Transverse colon (tissue), 4 donors: ENCODE measurements around the gene TENM4. TPM values are rescaled to one million over a fixed set of nuclear protein-coding genes. Genes with fewer than 3 reads are reported as not detected.

Experiments used
- DNase-seq: peaks from one replicate; pipeline ENCODE4 v3.0.0-alpha.2; 2019
- H3K27ac ChIP-seq, 4 donors: fragments of 200-600 bp; sonication (generic); 2 replicates each; pipeline ENCODE4 v1.5.1; 2016 to 2018; ENCODE audit warnings: inconsistent platforms in 4 of 4
- H3K27me3 ChIP-seq: fragments of 200-600 bp; sonication (generic); 2 replicates; pipeline ENCODE4 v1.5.1; 2017; ENCODE audit warnings: inconsistent platforms
- H3K36me3 ChIP-seq, 4 donors: fragments of 200-600 bp; sonication (generic); 2 replicates each; pipeline ENCODE4 v1.5.1; 2017 to 2019; ENCODE audit warnings: inconsistent platforms in 4 of 4
- H3K4me1 ChIP-seq, 4 donors: fragments of 200-600 bp; sonication (generic); 2 replicates each; pipeline ENCODE4 v1.5.1; 2017 to 2020; ENCODE audit warnings: inconsistent platforms in 4 of 4
- H3K4me3 ChIP-seq, 4 donors: fragments of 200-600 bp; sonication (generic); 1 replicate in 1 of 4; 2 replicates in 3 of 4; pipeline versions ENCODE4 v1.5.1 to v1.6.1; 2017 to 2019; ENCODE audit warnings: inconsistent platforms in 4 of 4
- H3K9me3 ChIP-seq, 2 donors: fragments of 200-600 bp; sonication (generic); 2 replicates each; pipeline ENCODE4 v1.5.1; 2017 to 2019; ENCODE audit warnings: inconsistent platforms in 2 of 2
- EP300 ChIP-seq: sonication (generic); formaldehyde crosslinking; IDR thresholded peaks from one replicate; pipeline ENCODE4 v1.6.1; 2017; ENCODE audit warnings: antibody characterized with exemption, low read depth
- POLR2A ChIP-seq: fragments of 450-650 bp; IDR thresholded peaks from one replicate; pipeline ENCODE4 v1.6.1; 2016; ENCODE audit warnings: antibody characterized with exemption, mild to moderate bottlenecking, moderate library complexity
- POLR2AphosphoS5 ChIP-seq, 3 donors: sonication (generic); formaldehyde crosslinking; IDR thresholded peaks; one replicate each; pipeline ENCODE4 v1.6.1; 2016; ENCODE audit warnings: antibody characterized with exemption in 3 of 3
- WGBS, 2 donors: methylation state at CpG; one replicate each; pipeline ENCODE4 v1.1.5; 2018; ENCODE audit warnings: low coverage in 1 of 2; 5-methylcytosine and 5-hydroxymethylcytosine counted together
- in situ Hi-C, 4 donors: fragments of 200-750 bp; cut with MboI; loops; one replicate each; pipeline versions ENCODE4 v1.15.0 to v1.15.1; 2017; ENCODE audit warnings: low sequenced_read_pairs in 3 of 4, low pct_ligation_motif_present in 1 of 4, low pct_unique_long_range_greater_than_20kb in 1 of 4
- intact Hi-C: fragments of 100-400 bp; cut with DNase I; formaldehyde crosslinking; loops from one replicate; pipeline ENCODE4 v1.15.1; 2023; ENCODE audit warnings: low total_unique reads
- total RNA-seq, 4 donors: library from RNA; depleted of rRNA; stranded (reverse); fragments of >200 nt; gene quantifications; one replicate each; pipeline ENCODE4 v1.1.0, GENCODE V29; 2016
- TF ChIP-seq, protein P1 (sequence below), 5 experiments: fragments of 200-600 bp in 3 of 5; fragments of 450-650 bp in 2 of 5; sonication (generic) in 3 of 5; IDR thresholded peaks; 1 replicate in 2 of 5; 2 replicates in 3 of 5; pipeline ENCODE4 v1.5.1; 2016 to 2017; ENCODE audit warnings: antibody characterized with exemption in 5 of 5, inconsistent platforms in 3 of 5, mild to moderate bottlenecking in 2 of 5, moderate library complexity in 1 of 5

The TENM4 gene
- total RNA-seq, 4 donors from 2014 or later = 0.14 to 0.79 (median 0.39) TPM

DNA sequence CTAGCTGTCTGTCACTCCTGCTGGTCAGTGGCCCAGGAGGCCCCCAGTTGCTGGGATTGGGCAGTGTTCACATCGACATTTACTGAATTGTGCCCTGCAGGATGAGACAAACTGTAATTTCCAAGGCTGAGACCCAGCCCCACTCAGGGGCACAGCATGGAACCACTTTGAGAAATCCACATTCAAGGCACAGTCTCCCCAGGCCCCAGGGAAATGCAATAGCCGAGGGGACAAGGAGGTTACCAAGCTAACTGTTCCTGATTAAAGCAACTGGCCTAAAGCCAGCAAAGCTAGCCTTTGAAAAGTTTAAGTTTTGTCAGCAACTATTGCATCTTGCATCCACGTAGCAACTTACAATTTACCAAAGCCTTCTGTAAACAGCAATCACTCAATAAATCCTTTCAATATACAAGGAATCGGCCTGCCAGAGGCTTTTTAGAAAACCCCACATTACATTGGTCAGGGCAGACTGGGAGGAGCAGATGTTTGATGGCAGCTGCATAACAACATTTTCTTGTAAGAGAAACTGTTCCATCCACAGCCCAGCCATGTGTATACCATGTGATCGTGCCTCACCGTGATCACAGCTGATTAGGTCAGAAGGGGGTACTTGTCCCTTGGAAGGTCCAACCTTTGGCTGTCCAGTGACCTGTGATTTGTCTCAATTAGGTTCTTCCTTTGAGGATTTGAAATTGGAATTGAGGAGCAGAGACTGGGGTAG, 103.9 kb downstream of the TENM4 start:
- Histone ChIP-seq H3K9me3 (no peaks in the 10 kb centered on the region), H3K27ac (no peak overlapping the region), H3K27me3 (no peaks in the 10 kb centered on the region), H3K36me3 (no peaks in the 10 kb centered on the region), H3K4me3 (no peak overlapping the region), H3K4me1 (no peaks in the 10 kb centered on the region)
- intact Hi-C loops (no loop called here), in situ Hi-C loops (no loop called here)
- TF ChIP-seq EP300 (no peak), POLR2AphosphoS5 (IDR thresholded peaks at IDR 0.05) (no peak), POLR2A (no peak)
- TF ChIP-seq, protein P1, sequence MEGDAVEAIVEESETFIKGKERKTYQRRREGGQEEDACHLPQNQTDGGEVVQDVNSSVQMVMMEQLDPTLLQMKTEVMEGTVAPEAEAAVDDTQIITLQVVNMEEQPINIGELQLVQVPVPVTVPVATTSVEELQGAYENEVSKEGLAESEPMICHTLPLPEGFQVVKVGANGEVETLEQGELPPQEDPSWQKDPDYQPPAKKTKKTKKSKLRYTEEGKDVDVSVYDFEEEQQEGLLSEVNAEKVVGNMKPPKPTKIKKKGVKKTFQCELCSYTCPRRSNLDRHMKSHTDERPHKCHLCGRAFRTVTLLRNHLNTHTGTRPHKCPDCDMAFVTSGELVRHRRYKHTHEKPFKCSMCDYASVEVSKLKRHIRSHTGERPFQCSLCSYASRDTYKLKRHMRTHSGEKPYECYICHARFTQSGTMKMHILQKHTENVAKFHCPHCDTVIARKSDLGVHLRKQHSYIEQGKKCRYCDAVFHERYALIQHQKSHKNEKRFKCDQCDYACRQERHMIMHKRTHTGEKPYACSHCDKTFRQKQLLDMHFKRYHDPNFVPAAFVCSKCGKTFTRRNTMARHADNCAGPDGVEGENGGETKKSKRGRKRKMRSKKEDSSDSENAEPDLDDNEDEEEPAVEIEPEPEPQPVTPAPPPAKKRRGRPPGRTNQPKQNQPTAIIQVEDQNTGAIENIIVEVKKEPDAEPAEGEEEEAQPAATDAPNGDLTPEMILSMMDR (IDR thresholded peaks at IDR 0.05) = no peak
- DNase-seq = no peak
- WGBS, 2 donors = 73 to 80% methylated on average over 2 to 6 of the region's 6 CpGs

DNA sequence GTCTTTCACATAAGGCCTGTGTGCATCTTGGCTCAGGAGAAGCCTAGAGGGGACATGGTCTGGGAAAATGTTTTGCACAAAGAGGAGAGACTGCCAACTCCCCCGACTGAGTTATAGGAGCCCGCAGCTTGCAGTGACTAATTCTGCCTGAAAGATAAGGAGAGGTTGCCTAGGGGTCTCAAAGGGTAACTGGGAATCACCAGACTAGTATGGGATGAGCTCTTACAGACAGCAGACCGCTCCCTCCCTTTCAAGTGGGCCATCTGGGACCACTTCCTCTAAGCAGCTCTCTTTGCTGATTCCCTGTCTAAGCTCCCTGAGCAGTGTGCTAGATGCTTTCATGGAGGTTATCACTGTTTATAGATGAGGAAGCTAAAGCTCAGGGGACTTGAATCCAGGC, 105.1 kb downstream of the TENM4 start:
- no peaks in the 10 kb centered on the region for H3K4me1 ChIP-seq
- no peaks in the 10 kb centered on the region for H3K9me3 ChIP-seq
- no peak for DNase-seq
- H3K4me3 ChIP-seq = no peak overlapping the region
- intact Hi-C loops = no loop called here
- in situ Hi-C loops = no loop called here
- no peak overlapping the region for H3K27ac ChIP-seq
- WGBS, 2 donors = 76% methylated on average over 3 of the region's 3 CpGs; no CpG with 5 or more reads in 1 of the 2 donors
- no peaks in the 10 kb centered on the region for H3K27me3 ChIP-seq
- H3K36me3 ChIP-seq = no peaks in the 10 kb centered on the region
- TF ChIP-seq POLR2A (no peak), POLR2AphosphoS5 (IDR thresholded peaks at IDR 0.05) (no peak), EP300 (no peak)
- TF ChIP-seq, protein P1 (IDR thresholded peaks at IDR 0.05) = no peak

DNA sequence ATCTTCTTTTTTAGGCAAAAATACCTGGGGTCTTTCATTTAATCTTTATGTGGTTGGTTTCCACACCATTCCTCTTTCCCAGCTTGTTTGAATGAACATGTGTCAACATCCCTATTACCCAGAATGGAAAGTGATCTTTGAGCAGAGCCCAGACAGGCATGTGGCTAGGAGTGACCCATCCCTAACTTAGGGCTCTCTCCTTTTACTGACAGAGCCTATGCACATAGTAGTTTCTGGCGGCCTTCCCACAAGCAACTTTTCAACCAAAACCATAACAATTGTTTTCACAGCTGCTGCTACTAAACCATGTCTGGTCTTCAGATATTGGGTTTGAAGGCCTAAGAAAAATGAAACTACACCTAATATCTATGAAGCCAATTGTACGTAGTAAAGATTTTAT, 107.5 kb downstream of the TENM4 start:
- intact Hi-C loops = no loop called here
- no peaks in the 10 kb centered on the region for H3K9me3 ChIP-seq
- 87 to 100% methylated on average over 1 to 2 of the region's 2 CpGs for WGBS, 2 donors
- H3K27ac ChIP-seq = no peak overlapping the region
- no peaks in the 10 kb centered on the region for H3K36me3 ChIP-seq
- no peak for TF ChIP-seq POLR2AphosphoS5 (IDR thresholded peaks at IDR 0.05)
- TF ChIP-seq, protein P1 (IDR thresholded peaks at IDR 0.05) = no peak
- no peak for TF ChIP-seq EP300
- TF ChIP-seq POLR2A = no peak
- in situ Hi-C loops = no loop called here
- H3K4me3 ChIP-seq = no peak overlapping the region
- no peak for DNase-seq
- H3K4me1 ChIP-seq = no peaks in the 10 kb centered on the region
- H3K27me3 ChIP-seq = no peaks in the 10 kb centered on the region

DNA sequence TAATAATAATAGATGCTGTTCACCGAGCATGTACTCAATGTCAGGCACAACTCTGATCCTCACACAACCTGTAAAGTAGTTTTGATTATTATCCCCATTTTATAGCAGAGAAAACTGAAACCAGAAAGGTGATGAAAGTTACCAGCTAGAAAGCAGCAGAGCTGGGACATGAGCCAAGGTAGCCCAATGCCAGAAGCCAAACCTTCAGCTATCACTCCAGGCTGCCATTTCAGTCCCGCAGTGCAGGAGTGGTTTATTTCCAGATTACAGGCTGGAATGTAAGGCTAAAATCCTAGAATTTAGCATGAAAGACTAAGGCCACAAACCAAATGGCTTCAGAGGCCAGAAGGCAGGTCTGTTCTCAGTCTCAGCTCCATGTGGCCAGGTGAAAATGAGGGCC, 108.8 kb downstream of the TENM4 start:
- no peaks in the 10 kb centered on the region for H3K27me3 ChIP-seq
- H3K27ac ChIP-seq = no peak overlapping the region
- in situ Hi-C loops (no loop called here), intact Hi-C loops (no loop called here)
- TF ChIP-seq, protein P1 (IDR thresholded peaks at IDR 0.05) = no peak
- TF ChIP-seq POLR2A = no peak
- TF ChIP-seq POLR2AphosphoS5 (IDR thresholded peaks at IDR 0.05) = no peak
- TF ChIP-seq EP300 = no peak
- H3K9me3 ChIP-seq = no peaks in the 10 kb centered on the region
- H3K4me3 ChIP-seq = no peak overlapping the region
- WGBS, 2 donors = 0 to 52% methylated on average over 1 to 2 of the region's 2 CpGs
- DNase-seq = no peak
- H3K36me3 ChIP-seq = no peaks in the 10 kb centered on the region
- no peaks in the 10 kb centered on the region for H3K4me1 ChIP-seq
